PFSK-1 (cell line): ENCODE data around the gene TSPAN33. TPM values are rescaled to one million over a fixed set of nuclear protein-coding genes. Genes with fewer than 3 reads are reported as not detected.

ENCODE experiments used
- FOXP2 ChIP-seq: optimal IDR thresholded peaks from 2 replicates; pipeline ENCODE3; 2011; ENCODE audit warnings: borderline replicate concordance, control low read depth, inconsistent platforms; ENCODE audit not compliant: insufficient read depth; ENCODE audit errors: extremely low read length, extremely low read depth
- POLR2AphosphoS5 ChIP-seq: IDR thresholded peaks from 2 replicates; pipeline ENCODE4 v1.6.1; 2012; ENCODE audit warnings: low read depth, mild to moderate bottlenecking, control low read depth, low read length, moderate library complexity
- SIN3A ChIP-seq: IDR thresholded peaks from 2 replicates; pipeline ENCODE4 v1.6.1; 2012; ENCODE audit warnings: mild to moderate bottlenecking, low read length, moderate library complexity, borderline replicate concordance; ENCODE audit not compliant: insufficient read depth
- TAF1 ChIP-seq: IDR thresholded peaks from 2 replicates; pipeline ENCODE4 v1.6.1; 2012; ENCODE audit warnings: low read length, control low read depth, borderline replicate concordance; ENCODE audit not compliant: insufficient read depth
- polyA plus RNA-seq: library from polyadenylated mRNA; unstranded; fragments of >200 nt; gene quantifications from one replicate; pipeline ENCODE4 v1.2.1, GENCODE V29; 2012; ENCODE audit warnings: low read depth, missing spikeins; ENCODE audit not compliant: insufficient read length
- TF ChIP-seq, protein P1 (sequence below), 2 experiments: IDR thresholded peaks; 2 replicates each; pipeline versions ENCODE4 v1.6.1 to v1.8.0; 2011 to 2012; ENCODE audit warnings: low read depth in 2 of 2, low read length in 2 of 2, control low read depth in 1 of 2, inconsistent platforms in 1 of 2, mild to moderate bottlenecking in 1 of 2, moderate library complexity in 1 of 2; ENCODE audit not compliant: insufficient read depth in 1 of 2

Gene TSPAN33
- polyA plus RNA-seq, result 1.1 TPM

DNA sequence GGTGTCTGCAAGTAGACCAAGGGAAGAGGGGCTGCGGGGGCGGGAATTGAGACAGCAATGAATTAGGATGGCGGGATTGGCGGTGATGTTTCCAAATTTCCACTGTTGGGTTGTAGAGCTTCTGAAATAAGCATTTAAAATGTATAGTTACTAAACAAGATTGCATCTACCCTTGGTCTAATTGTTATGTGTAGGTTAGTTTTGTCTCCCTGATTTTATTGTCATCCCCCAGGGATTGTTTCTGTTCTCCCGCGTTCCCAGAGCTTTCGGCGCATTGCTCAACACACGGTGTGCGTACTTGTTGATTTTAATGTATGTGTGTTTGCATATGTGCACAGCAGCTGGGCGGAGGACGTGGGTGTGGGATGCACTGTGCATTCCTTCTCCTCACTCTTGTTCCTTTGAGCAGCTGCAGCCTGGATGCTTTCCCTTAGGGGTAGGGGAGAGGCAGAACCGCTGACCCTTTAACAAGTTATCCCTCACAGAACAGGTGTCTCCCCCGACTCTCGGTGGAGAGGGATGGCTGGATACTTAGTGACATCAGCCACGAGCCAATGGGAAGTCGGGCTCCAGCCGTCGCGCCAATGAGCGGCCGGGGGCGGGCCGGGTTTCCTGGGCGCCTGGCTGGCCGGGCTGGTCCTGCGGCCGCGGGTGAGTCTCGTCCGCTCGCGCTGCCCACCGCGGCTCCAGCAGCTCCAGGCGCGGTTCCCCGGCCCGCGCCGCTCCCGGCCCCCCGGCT lies at the start of gene TSPAN33:
Gene TSPAN33 (plus strand): TSS at position 613 of the 739 bp plus-strand sequence. CDS start 274 bp downstream, outside the sequence.
- TF ChIP-seq POLR2AphosphoS5, result no peak
- TF ChIP-seq FOXP2, result no peak
- TF ChIP-seq TAF1, result no peak
- TF ChIP-seq, protein P1, sequence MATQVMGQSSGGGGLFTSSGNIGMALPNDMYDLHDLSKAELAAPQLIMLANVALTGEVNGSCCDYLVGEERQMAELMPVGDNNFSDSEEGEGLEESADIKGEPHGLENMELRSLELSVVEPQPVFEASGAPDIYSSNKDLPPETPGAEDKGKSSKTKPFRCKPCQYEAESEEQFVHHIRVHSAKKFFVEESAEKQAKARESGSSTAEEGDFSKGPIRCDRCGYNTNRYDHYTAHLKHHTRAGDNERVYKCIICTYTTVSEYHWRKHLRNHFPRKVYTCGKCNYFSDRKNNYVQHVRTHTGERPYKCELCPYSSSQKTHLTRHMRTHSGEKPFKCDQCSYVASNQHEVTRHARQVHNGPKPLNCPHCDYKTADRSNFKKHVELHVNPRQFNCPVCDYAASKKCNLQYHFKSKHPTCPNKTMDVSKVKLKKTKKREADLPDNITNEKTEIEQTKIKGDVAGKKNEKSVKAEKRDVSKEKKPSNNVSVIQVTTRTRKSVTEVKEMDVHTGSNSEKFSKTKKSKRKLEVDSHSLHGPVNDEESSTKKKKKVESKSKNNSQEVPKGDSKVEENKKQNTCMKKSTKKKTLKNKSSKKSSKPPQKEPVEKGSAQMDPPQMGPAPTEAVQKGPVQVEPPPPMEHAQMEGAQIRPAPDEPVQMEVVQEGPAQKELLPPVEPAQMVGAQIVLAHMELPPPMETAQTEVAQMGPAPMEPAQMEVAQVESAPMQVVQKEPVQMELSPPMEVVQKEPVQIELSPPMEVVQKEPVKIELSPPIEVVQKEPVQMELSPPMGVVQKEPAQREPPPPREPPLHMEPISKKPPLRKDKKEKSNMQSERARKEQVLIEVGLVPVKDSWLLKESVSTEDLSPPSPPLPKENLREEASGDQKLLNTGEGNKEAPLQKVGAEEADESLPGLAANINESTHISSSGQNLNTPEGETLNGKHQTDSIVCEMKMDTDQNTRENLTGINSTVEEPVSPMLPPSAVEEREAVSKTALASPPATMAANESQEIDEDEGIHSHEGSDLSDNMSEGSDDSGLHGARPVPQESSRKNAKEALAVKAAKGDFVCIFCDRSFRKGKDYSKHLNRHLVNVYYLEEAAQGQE (IDR thresholded peaks at IDR 0.05; ENCODE audit: insufficient read depth in 1 of 2, low read depth in 2 of 2, low read length in 2 of 2), result no peak

- TF ChIP-seq, protein P1 (IDR thresholded peaks at IDR 0.05; ENCODE audit: insufficient read depth in 1 of 2, low read depth in 2 of 2, low read length in 2 of 2), result no peak
- TF ChIP-seq SIN3A (no peak), TAF1 (no peak), POLR2AphosphoS5 (no peak), FOXP2 (no peak)
These were observed 49.2 kb upstream of the TSPAN33 start for GRCh38 chr7:129095258-129095657.

DNA sequence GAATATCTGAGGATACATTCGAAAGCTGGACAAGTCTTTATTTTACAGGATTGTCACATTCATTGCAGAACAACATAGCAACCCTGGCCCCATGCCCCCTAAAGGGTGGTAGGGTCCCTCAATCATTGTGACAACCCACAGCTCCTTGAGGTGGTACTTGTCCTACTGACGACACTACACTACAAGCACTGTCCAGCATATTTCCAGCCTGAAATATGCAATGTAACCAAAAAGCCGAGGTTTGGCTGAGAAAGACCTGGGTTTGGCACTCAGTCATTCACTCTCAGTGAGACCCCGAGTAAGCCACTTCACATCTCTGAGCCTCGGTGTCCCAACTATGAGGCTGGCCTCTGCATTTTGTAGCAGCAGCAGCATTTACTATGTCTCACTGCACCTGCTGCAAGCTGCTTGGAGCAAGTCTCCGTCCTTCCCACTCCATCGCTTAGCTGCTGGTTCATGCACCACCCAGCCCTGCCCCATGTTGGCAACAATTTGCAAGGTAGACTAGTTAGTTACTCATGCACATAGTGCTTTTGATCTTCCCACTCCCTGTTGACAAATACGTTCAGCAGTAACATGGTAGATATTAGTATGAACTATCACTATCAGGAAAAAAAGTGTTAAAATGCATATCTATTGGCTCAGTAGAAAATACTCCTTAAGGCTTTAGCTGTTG lies 46.0 kb upstream of the TSPAN33 start:
- TF ChIP-seq, protein P1 (IDR thresholded peaks at IDR 0.05; ENCODE audit: insufficient read depth in 1 of 2, low read depth in 2 of 2, low read length in 2 of 2), result peak in 1 of 2 experiments; percentile 77; a peak in 2 of 4 replicates
- no peak for TF ChIP-seq POLR2AphosphoS5

- TF ChIP-seq POLR2AphosphoS5 (no peak), SIN3A (no peak), FOXP2 (no peak), TAF1 (no peak)
- TF ChIP-seq, protein P1 (IDR thresholded peaks at IDR 0.05; ENCODE audit: insufficient read depth in 1 of 2, low read depth in 2 of 2, low read length in 2 of 2), result no peak
These were observed 43.7 kb upstream of the TSPAN33 start for GRCh38 chr7:129100827-129101166.
